HuH-7 (cell line): ENCODE data around the gene ZNF362.

Source experiments
- DNase-seq: peaks from one replicate; pipeline ENCODE4 v3.0.0; 2011; ENCODE audit warnings: low spot score

Gene ZNF362

GRCh38 chr1:33327587-33328325 lies 71.5 kb downstream of the ZNF362 start:
- no peak for DNase-seq

- no peak for DNase-seq
Observed at GRCh38 chr1:33328817-33329216, 72.5 kb downstream of the ZNF362 start.

GRCh38 chr1:33329600-33330305 lies 73.5 kb downstream of the ZNF362 start:
- DNase-seq, result no peak

- no peak for DNase-seq
Observed at GRCh38 chr1:33330361-33330890, 74.1 kb downstream of the ZNF362 start.

DNA sequence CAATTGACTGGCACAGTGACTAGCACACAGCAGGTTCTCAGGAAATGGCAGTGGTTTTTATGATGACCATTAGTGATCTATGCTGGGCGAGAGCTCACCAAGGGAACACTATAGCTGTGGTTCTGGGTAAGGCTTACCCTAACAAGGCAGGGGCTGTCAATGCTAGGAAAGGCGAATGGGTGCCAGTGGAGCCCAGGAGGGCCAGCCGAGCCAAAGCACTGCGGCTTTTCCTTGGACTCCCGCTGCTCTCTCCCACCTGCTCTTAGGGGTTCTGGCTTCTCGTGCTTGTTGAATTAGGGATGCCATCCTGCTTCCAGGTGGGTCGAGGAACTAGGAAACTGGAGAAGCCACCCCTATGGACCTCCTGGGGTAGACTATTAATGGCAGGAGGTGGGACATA lies 74.6 kb downstream of the ZNF362 start:
- no peak for DNase-seq

DNA sequence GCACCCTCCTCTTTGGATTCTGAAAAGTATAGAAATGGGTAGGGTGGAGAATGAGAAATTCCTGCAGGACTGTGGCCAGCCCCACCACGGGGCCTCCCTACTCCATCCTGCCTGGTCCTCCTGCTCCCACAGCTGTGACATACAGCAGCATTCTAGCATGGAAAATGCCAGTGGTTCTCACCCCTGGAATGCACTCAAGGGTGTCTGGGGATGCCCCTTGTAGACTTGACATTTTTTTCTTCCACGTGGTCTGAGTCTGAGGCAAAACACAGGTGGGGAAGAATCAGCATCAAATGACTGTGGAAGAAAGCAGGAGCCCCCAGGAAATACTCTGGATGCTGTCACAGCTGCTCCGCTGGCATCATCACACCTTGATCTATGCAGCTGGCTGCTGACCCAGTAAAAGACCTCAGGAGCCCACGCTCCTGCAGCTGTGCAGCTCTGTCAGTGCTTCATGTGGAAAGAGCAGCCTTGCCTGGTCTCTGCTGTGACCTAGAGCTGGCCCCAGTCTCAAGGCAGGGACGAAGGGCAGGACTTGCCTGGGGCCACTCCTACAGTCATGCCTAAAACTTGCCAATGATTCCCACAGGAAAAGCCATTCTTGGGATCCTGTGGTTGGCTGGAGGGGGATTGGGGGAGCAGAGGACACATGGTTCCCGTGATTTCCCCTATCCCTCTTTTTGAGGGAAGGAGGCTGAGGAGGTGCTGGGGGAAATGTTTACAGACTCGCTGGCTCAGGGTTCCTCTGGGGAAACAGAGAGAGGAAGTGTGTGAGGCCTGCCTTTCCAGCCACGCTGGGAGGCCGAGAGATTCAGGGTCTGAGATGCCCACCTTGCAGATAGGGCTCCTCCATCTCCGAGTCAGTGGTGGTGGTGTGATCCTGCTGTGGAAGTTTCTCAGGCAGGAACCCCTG lies 75.4 kb downstream of the ZNF362 start:
- no peak for DNase-seq

DNA sequence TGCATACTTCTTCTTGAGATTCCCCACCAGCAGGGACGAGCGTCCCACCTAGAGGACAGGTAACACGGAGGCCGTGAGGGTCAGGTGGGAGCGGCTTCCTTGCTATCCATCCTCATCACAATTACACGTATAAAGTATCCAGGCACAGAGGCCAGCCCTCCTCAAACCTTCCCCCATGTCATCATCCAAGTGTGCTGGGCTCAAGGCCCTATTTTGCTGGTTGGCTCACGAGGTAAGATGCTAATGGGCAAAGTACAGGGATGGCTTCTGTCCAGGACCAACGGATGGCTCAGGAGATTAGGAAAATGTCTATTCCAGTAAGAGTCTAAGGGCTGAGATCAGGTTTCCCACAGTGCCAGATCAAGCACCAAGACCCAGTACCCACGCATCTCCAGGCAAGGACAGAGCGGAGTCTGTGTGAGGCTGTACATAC lies 76.1 kb downstream of the ZNF362 start:
- no peak for DNase-seq

- DNase-seq, result no peak
Observed at GRCh38 chr1:33332881-33333280, 76.6 kb downstream of the ZNF362 start.

DNA sequence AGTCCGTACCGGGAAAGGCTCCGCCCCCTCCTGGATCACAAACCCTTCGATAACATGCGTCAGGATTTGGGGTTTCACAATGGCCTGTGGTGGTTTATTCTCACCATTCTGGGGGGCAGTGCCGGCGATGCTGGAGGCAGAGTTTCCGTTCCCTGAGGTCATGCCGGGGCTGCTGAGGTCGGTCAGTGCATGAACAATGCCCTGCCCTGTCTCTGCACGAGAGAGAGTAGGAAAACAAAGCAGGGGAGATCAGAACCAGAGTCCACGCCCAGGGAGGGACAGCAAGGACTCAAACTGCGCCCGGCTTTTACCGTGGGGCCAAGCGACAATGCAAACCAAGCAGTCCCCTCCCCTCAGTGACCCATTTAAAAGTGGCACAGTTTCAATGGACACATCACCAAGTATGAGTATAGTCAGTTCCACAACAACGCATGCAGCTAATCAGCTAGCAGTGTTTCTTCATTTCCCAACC lies 77.8 kb downstream of the ZNF362 start:
- DNase-seq, result no peak

DNA sequence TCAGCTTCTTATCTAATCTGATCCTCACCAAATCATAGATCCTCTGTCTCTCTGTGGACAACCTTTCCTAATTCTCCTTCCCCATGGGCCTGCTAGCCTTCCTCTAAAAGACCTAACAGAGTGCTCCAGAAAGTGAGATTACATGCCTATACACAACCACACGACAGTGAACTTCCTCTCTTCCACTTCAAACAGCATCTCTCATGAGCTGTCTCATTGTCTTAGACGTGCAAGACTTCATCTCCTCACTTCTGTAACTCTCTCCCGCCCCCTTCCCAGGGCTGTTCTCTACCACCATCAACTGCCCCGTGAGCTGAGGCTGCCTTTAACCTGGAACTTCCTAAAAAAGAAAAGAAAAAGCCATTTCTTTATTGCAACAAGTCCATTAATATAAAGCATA lies 78.7 kb downstream of the ZNF362 start:
- no peak for DNase-seq

DNA sequence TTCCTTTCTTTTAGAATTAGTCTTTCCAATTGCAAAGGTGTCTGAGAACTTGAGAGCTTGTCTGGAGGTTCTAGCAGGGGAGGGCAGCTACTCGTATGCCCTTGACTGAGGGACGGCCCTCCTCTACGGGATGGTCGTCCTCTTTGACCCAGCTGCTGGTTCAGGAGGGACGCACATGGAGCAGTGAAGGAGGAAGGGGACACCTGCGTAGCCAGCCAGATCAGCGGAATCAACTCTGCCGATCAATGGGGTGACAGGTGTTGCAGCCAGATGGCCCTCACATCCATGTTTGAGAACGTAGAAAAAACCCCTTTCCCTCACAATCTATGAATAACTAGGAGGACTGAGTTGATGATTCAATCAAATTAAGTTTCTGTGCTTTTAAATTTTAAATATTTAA lies 80.3 kb downstream of the ZNF362 start:
- no peak for DNase-seq

DNA sequence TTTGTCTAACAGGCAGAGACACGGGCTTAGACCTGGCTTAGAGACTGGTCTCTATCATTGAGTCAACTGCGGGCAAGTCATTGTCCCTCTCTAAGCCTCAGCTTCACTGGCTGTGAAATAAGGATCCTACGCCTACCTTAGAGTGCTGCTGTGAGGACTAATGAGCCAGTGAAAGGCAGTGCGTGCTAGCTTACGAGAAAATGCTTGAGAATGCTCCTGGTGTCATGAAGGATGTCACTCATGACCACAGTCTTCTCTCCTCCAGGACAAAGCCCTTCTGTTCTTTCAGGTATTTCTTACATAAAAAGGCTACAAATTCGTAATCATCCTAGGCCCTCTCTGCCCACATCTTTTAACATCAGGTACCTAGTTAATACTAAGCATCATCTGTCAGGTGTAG lies 81.1 kb downstream of the ZNF362 start:
- DNase-seq, result no peak

DNA sequence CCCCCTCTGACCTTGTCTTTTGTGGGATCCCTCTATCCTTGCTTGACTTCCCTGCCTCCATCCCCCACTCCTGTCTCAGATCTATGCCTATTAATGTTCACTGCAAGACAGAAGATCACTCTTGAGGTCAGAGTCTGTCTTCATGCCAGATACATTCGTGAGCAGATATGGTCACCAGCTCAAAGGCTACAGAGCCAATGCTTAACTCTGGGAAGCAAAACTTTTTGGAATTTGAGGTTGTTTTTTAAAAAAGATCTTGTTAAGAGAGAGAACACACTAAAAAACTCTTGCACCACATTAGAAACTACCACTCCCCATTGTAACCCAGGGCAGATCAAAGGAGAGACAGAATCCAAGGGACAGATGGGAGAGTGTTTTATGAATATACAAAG lies 81.8 kb downstream of the ZNF362 start:
- no peak for DNase-seq

GRCh38 chr1:33338440-33339211 lies 82.3 kb downstream of the ZNF362 start:
- no peak for DNase-seq

DNA sequence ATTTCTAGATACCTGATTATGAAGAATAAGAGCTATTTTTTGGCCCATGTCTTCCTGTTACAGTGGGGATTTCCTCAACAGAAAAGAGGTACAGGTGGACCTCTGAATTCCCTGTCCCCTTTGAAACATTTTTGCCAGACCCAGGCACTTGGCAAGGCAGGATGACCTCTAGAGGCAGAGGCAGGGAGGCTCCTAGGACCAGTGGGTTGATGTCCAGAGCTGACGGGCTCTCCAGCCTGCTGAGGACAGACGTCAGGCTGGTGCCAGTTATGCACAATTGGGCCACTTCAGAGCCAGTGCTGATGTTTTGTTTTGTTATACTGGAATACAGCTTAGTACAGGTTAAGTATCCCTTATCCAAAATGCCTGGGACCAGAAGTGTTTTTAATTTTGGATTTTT lies 83.1 kb downstream of the ZNF362 start:
- DNase-seq, result no peak

DNA sequence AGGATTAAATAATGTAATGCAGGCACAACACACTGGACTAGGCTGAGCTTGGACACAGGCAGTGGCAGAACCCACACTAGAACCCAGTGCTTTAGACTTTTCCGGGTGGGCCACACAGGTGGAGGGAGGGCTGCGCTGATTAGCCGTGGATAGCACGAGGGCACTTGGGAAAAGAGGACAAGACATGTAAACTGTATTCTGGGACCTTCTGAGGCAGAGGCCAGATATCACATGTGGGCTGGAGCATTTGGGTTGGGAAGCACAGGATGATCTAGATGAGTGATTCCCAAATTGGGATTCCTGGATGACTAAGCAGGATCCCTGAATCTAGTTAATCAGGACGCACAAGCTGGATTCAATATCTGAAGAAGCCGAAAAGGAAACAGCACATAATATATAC lies 84.9 kb downstream of the ZNF362 start:
- no peak for DNase-seq

DNA sequence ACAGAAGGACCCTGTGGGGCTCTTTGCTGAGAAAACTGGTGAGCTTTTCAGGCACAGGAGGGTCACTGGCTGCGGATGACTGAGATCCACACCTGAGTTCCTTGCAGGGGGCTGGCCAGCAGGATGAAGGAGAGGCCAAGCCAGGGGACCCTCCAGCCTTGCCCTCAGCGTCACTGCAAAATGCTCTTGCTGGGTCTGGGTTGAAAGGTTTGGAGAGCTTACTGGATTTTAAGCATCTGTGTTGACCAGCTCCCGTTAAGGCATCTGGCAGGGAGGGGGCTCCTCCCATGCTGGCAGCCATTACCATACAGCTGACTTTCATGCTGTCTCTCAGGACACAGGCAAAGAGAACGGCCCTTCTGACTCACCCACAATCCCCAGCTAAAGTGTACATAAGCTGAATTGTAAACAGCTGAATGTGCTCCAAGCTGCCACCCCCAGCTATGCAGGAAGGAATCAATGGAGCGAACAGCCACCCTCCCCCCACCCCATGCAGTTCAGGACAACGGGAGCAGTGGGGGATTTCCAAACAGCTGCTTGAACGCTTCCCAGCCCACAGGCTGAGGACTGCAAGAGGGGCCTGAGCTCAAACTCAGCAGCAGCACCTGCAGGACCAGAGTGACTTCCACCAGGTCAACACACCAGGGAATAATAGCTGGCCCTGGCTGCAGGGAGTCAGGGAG lies 85.9 kb downstream of the ZNF362 start:
- DNase-seq, result peak; percentile 82

DNA sequence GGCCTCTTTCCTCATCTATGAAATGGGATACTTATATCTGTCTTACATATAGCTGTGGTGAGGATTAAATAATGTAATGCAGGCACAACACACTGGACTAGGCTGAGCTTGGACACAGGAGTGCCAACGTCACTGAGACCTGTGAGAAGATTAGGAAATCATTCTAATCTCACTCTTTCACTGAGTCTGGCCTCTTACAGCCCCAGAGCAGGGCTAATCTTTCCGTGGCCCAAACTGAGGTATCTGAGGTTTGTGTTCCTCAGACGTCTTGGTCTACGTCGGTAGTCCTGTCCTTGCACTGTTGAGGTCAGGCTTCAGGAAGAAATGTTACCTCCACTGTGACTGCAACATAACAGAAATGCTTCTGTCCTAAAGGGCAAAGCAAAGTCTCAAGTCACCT lies 87.2 kb downstream of the ZNF362 start:
- no peak for DNase-seq

DNA sequence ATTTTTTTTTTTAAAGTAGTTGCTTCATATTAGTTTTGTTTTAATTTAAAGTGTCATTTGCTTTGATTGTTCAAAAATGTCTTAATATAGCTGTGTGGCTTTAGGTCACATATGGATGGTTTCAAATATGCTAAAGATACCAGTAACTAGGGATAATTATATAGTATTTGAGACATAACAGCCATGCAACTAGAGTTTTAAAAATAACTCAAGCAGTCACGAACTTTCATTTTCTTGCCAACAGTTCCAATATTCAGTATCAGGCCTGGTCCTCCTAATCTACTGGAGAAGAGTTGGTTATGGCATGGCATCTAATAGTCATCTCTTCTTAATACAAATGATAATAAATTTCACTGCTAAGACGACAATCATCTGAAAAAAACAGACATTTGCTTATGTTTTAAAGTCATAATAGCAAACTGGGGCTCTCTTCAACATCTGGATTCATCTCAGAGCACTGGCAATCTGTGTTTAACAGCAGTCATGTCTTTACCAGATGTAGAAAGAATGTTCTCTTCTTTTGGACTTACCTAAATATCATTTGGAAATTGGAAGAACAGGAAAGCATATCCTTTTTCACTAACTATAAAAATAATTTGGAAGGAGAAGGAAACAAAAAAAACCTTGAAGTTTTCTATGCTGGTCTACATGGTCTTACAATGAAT lies 88.7 kb downstream of the ZNF362 start:
- no peak for DNase-seq

- no peak for DNase-seq
Observed at GRCh38 chr1:33346533-33346926, 90.2 kb downstream of the ZNF362 start.
